Body of pancreas (tissue), 4 donors: Measurements from ENCODE around the gene USP11. TPM values are rescaled to one million over a fixed set of nuclear protein-coding genes. Genes with fewer than 3 reads are reported as not detected.

ENCODE experiments used
- ATAC-seq: fragments of 150-250 bp; one replicate; pipeline ENCODE4 v1.9.1; 2016
- DNase-seq, 4 donors: peaks; one replicate each; pipeline ENCODE4 v3.0.0-alpha.2; 2019
- H3K27ac ChIP-seq, 4 donors: fragments of 200-600 bp; sonication (generic); 1 replicate in 3 of 4; 2 replicates in 1 of 4; pipeline versions ENCODE4 v1.5.1 to v1.6.1; 2016 to 2019; ENCODE audit warnings: mild to moderate bottlenecking in 1 of 4, mixed read lengths in 1 of 4, moderate library complexity in 1 of 4
- H3K27me3 ChIP-seq, 2 donors: fragments of 200-600 bp; sonication (generic); one replicate each; pipeline ENCODE4 v1.6.0; 2016; ENCODE audit warnings: mild to moderate bottlenecking in 1 of 2
- H3K36me3 ChIP-seq, 2 donors: fragments of 200-600 bp; sonication (generic); replicated peaks in 1 of 2; 2 replicates each; pipeline ENCODE4 v1.5.1; 2016; ENCODE audit warnings: low read depth in 2 of 2; ENCODE audit not compliant: insufficient read depth in 1 of 2
- H3K4me1 ChIP-seq: fragments of 200-600 bp; sonication (generic); one replicate; pipeline ENCODE4 v1.6.0; 2016
- H3K4me3 ChIP-seq, 2 donors: fragments of 200-600 bp; sonication (generic); 1 replicate in 1 of 2; 2 replicates in 1 of 2; pipeline ENCODE4 v1.5.1; 2016 to 2019
- H3K9me3 ChIP-seq, 3 donors: fragments of 200-600 bp; sonication (generic); 1 replicate in 2 of 3; 2 replicates in 1 of 3; pipeline ENCODE4 v1.5.1; 2016
- POLR2A ChIP-seq, 3 donors: fragments of 450-650 bp; IDR thresholded peaks; one replicate each; pipeline ENCODE4 v1.6.1; 2016; ENCODE audit warnings: antibody characterized with exemption in 3 of 3, mild to moderate bottlenecking in 2 of 3
- WGBS, 2 donors: methylation state at CpG; one replicate each; pipeline ENCODE4 v1.1.5; 2017; 5-methylcytosine and 5-hydroxymethylcytosine counted together
- intact Hi-C: fragments of 100-400 bp; cut with DNase I; formaldehyde crosslinking; loops from one replicate; pipeline ENCODE4 v1.15.1; 2023
- total RNA-seq, 2 donors: library from RNA; depleted of rRNA; stranded (reverse); fragments of >200 nt; gene quantifications; one replicate each; pipeline ENCODE4 v1.1.0, GENCODE V29; 2016
- TF ChIP-seq, protein P1 (sequence below), 7 experiments: fragments of 450-650 bp in 4 of 7; fragments of 200-600 bp in 3 of 7; sonication (generic) in 3 of 7; IDR thresholded peaks; one replicate each; pipeline ENCODE4 v1.5.1; 2016 to 2019; ENCODE audit warnings: antibody characterized with exemption in 7 of 7

USP11 gene
- total RNA-seq, 2 donors from 2014 or later, result 23.1 to 33.3 TPM

DNA sequence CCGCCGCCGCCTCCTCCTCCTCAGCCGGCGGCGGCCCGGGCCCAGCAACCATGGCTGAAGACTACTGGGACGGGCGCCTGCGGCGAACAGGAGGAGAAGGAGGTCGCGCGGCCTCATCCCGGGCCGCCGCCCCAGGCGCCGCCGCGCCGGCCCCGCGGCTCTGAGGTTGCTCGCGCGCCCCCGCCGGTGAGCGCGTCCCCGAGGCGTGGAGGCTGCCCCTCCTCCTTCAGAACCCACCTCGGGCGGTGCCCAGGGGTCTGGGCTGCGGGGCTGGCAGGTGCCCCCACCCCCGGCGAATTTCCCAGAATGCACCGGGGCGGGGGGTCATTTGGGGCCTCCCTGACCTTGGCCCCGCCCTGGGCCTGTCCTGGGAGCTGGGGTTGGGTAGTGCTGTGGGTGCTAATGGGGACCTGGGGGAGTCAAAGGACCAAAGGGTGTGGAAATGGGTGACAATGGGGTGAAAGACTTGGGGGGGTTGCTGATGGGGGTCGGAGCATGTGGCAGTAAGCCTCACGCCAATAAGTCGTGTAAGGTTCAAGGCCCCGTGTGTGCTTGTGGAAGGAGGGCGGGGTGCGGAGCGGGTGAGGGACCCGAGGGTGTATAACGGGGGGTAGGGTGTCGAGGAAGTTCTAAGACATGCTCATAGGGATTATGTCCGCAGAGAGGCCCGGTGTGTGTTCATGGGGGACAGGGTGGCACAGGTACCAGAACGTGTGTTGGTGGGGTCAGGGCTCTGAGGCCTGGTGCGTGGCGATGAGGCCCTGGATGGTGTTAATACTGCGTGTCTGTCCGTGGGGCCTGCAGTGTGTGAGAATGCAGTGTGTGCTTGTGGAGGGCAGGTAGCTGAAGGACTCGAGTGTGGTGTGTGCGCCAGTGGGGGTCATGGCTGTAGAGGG, 13.6 kb upstream of the USP11 start:
- intact Hi-C loops, result no loop called here
- peak overlapping the region; percentile 45 to 57 for H3K4me3 ChIP-seq
- no peaks in the 10 kb centered on the region for H3K27me3 ChIP-seq
- H3K9me3 ChIP-seq, result no peaks in the 10 kb centered on the region
- no peak for TF ChIP-seq POLR2A (IDR thresholded peaks at IDR 0.05)
- TF ChIP-seq, protein P1, sequence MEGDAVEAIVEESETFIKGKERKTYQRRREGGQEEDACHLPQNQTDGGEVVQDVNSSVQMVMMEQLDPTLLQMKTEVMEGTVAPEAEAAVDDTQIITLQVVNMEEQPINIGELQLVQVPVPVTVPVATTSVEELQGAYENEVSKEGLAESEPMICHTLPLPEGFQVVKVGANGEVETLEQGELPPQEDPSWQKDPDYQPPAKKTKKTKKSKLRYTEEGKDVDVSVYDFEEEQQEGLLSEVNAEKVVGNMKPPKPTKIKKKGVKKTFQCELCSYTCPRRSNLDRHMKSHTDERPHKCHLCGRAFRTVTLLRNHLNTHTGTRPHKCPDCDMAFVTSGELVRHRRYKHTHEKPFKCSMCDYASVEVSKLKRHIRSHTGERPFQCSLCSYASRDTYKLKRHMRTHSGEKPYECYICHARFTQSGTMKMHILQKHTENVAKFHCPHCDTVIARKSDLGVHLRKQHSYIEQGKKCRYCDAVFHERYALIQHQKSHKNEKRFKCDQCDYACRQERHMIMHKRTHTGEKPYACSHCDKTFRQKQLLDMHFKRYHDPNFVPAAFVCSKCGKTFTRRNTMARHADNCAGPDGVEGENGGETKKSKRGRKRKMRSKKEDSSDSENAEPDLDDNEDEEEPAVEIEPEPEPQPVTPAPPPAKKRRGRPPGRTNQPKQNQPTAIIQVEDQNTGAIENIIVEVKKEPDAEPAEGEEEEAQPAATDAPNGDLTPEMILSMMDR (IDR thresholded peaks at IDR 0.05), result no peak
- no peak for ATAC-seq
- H3K36me3 ChIP-seq, result peaks cover 0 to 3% of the 10 kb centered on the region in 2 donors
- WGBS, 2 donors, result 1% methylated on average over 11 to 28 of the region's 60 CpGs
- peak overlapping the region; percentile 93 to 99 (median 98) for H3K27ac ChIP-seq
- DNase-seq, result peak; percentile 30 to 48 (median 36)
- peaks cover 29% of the 10 kb centered on the region for H3K4me1 ChIP-seq

DNA sequence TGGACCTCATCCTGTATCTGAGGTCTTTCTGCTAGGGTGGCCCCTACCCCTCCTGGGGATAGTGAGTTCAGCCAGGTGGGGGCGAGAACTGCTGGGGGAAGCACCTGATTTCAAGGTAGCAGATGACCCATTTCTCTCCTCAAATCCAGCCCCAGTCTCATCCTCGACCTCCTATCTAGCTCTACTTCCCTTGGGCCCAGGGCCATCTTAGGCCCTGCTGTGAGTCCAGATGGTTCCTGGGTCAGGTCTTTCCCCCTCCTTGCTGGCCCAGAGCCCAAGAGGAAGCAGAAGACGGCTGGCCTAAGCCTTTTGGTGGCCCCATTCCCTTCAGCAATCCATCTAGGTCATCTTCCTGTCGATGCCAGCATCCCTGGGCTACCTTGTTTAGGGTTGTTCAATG, 11.1 kb upstream of the USP11 start:
- peaks cover 26% of the 10 kb centered on the region for H3K4me1 ChIP-seq
- no peaks in the 10 kb centered on the region for H3K9me3 ChIP-seq
- ATAC-seq (no peak), DNase-seq (peak in 1 of 4 donors; percentile 19)
- no peaks in the 10 kb centered on the region for H3K27me3 ChIP-seq
- H3K4me3 ChIP-seq, result no peak overlapping the region
- no peak for TF ChIP-seq POLR2A (IDR thresholded peaks at IDR 0.05)
- TF ChIP-seq, protein P1 (IDR thresholded peaks at IDR 0.05), result no peak
- 33 to 53% methylated on average over 2 to 3 of the region's 4 CpGs for WGBS, 2 donors
- H3K27ac ChIP-seq, result no peak overlapping the region
- peaks cover 0 to 6% of the 10 kb centered on the region in 2 donors for H3K36me3 ChIP-seq
- intact Hi-C loops, result no loop called here

DNA sequence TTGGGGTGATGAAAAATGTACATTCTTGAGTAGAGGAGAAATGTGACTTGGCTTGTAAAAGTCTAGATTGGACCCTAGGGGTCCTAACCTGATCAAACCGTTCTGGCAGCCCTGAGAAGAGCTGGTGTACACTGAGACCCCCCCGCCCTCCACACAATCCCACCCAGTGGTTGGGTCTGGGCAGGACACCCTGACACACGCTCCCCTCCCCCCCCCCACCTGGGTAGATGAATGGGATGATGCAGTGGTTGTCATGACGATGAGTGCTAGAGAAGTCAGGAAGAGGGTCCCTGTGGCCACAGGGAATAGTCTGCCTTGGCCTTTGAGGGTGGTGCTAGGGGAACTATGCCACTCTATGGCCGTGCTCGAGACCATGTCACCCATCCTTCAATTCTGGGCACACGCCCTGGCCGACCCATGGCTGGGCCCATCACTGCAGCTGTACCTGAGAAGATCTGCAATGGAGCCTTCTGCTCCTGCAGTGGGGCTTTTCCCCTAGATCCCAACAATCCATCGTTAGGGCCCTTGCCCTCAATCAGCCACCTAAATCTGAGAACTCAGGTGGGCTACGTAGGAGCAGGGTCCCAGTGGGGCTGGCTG, 10.0 kb upstream of the USP11 start:
- Histone ChIP-seq H3K36me3 (peaks cover 0 to 10% of the 10 kb centered on the region in 2 donors), H3K9me3 (no peaks in the 10 kb centered on the region), H3K4me3 (no peak overlapping the region), H3K27me3 (no peaks in the 10 kb centered on the region), H3K4me1 (peaks cover 19% of the 10 kb centered on the region), H3K27ac (no peak overlapping the region)
- WGBS, 2 donors, result 73 to 90% methylated on average over 2 of the region's 10 CpGs
- peak in 1 of 4 donors; percentile 3 for DNase-seq
- TF ChIP-seq, protein P1 (IDR thresholded peaks at IDR 0.05), result no peak
- TF ChIP-seq POLR2A (IDR thresholded peaks at IDR 0.05), result no peak
- intact Hi-C loops, result no loop called here
- ATAC-seq, result no peak

DNA sequence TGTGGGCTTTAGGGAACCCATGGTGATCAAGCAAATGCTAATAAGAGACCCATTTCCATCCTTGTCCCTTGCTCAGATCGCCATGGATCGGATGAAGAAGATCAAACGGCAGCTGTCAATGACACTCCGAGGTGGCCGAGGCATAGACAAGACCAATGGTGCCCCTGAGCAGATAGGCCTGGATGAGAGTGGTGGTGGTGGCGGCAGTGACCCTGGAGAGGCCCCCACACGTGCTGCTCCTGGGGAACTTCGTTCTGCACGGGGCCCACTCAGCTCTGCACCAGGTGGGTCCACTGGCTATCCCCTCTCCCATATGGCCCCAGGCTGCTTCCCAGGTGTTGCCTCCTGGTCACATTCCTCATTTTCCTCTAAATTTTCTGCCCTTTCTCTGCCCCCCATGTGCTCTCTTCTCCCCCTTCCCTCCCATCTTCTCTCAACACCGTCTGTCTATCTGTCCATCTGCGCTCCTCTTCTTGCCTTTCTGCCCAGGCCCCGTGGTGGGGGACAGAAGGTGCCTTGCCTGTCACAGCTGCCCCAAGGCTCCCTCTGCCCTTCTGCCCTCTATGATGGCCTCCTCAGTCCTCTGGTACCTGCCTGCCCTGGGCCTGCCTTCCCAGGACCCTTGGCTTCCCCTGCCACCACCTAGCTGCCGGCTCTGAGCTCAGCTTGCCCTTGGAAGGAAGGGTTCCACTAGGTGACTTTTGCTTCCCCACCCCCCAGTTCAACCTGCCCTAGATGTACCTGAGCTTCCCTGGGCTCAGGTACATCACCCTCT, 9.1 kb upstream of the USP11 start:
- H3K9me3 ChIP-seq, result no peaks in the 10 kb centered on the region
- H3K27me3 ChIP-seq, result no peaks in the 10 kb centered on the region
- TF ChIP-seq, protein P1 (IDR thresholded peaks at IDR 0.05), result no peak
- no peak for TF ChIP-seq POLR2A (IDR thresholded peaks at IDR 0.05)
- intact Hi-C loops, result no loop called here
- DNase-seq, result peak in 1 of 4 donors; percentile 3
- 90 to 95% methylated on average over 3 to 13 of the region's 13 CpGs for WGBS, 2 donors
- H3K4me1 ChIP-seq, result peaks cover 19% of the 10 kb centered on the region
- no peak overlapping the region for H3K27ac ChIP-seq
- no peak overlapping the region for H3K4me3 ChIP-seq
- H3K36me3 ChIP-seq, result peaks cover 0 to 11% of the 10 kb centered on the region in 2 donors
- no peak for ATAC-seq
